GM19043 (cell line): ENCODE data around the gene BCAS3.
"Not testable (repeated sequence)": the region's sequence is repeated elsewhere in the genome, so short reads cannot be mapped to it uniquely, and the experiment has no call there.

Experiments
- ATAC-seq: cut with Tn5 transposase; IDR thresholded peaks from one replicate; pipeline ENCODE4 v1.9.1; 2021; ENCODE audit warnings: low read depth; ENCODE audit not compliant: unreplicated experiment

Gene BCAS3

GRCh38 chr17:61143026-61143425, 465.4 kb downstream of the BCAS3 start:
- no peak for ATAC-seq

GRCh38 chr17:61144137-61144536, 466.5 kb downstream of the BCAS3 start:
- ATAC-seq, result no peak

DNA sequence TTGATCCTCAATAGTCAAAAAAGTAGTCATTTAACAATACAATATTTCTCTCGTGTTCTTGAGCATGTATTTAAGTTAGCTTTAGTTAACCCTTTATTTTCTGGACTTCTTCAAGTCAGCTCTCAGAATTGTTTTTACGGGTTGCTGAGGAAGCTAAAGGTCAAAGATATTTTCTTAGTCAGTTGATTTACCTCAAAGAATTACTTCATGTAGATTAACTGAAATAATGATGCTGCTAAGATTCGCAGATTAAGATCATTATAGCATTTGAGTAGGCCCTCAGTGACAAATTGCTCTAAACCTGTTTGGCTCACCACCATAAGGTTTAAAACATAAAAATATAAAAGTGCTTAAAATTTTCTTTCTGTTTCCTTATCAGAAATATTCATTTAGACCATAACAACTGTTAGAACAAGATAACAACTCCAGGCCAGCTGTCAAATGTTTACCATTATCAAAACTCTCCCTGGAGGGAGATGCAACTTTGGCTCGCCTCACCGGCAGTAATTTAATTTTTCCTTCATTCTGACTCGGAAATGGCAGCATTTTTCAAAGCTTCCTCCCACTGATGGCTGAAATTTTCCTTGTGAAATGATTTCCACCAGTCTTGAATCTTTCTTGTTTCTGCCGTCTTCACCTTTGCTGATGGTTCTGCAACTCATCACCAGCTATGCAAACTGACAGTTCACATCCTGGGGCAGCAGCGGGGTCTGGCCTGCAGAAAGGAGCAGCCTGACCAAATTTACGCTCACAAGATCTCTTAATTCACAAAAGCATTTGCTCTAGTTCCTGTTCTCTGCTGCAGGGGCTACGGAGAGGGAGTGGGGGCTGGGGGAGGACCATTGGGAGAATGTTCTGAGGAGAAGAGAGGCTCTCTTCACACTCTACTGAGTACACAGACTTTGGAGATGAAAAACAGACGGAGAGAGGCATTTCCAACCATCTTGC, 467.2 kb downstream of the BCAS3 start:
- ATAC-seq, result no peak

DNA sequence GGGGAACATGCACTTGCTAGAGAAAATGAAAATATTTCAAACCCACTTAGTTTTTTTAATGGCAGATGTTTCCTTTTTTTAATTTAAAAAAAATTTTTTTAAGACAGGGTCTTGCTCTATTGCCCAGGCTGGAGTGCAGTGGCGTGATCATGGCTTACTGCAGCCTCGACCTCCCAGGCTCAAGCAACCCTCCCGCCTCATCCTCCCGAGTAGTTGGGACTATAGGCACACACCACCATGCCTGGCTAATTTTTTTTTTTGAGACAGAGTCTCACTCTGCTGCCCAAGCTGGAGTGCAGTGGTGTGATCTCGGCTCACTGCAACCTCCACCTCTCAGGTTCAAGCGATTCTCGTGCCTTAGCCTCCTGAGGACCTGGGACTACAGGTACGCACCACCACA, 469.2 kb downstream of the BCAS3 start:
- ATAC-seq, result not testable (repeated sequence)

DNA sequence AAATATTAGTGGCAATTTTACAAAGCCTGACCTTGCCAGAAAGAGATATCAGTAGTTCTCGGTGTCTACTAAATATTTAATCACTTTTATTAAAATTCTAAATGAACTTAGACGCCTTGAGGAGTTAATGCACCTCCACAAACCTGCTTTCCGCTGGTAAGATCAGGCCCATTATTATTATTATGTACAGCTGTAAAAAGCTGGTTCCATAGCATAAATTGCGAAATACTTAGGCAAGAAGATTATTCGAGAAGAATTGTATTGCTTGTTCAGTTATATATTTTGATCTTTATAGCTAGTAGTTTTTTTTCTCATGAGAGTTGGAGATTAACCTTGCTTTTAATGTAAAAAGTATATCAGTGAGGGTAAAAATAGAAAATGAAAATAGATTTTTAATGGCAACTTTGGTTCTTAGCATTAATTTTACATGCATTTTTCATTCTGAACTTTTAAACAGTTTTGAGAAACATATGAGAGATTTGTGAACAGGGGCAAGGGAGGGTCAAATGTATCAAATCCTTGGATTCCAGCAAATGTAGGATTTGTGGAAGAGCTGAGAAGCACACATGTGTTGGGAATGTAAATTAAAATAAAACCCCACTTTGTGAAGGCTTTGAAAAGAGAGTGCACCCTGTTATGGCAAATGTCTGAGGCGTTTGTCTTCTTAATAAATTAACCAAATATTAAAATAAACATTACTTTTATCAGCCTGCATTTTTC, 471.6 kb downstream of the BCAS3 start:
- no peak for ATAC-seq

DNA sequence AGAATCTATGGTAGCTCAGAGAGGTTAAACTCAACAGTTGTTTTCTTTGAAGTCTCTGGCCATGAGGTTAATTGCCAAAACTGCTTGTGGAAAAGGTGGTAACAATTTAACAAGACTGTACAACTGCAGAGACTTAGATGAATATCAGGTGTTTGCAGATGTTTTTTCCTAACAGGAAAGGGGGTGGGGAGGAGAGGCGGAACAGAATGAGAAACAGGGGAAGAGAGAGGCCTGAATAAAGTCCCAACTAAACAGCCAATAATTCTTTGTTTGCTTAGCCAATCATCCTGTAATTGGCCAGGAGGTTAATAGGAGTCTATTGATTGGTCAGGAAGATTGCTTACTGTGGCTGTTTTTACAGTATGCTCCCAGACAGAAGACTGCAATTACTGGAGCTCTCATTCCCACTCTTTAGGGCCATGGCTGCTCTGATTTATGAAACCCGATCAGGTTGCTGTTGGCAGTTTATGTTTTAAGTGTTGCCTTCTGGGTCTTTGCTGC, 472.3 kb downstream of the BCAS3 start:
- ATAC-seq, result no peak

DNA sequence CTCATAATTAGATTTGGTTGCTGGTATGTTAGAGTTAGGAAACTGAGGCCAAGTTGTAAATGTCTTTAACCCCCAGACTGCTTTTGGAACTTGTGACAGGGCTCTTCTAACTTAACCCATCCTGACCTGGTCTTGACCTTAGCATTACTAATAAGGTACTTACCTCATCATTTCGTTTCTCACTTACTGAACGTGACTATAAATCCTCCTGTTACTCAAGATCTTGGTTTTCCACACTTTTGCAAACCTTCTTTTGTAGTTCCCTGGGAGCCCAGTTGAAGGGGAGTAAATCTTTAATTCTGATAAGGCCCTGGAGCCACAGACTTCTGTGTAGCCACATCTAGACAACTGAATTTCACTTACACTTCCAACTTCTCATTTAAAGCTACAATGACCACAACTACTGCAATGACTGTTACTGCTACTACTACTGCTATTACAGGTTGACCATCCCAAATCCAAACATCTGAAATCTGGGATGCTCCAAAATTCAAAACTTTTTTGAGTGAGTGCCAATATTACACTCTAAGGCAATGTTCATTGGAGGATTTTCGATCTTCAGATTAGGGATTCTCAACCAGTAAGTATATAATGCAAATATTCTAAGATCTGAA, 473.1 kb downstream of the BCAS3 start:
- ATAC-seq, result no peak

- no peak for ATAC-seq
These were observed 475.2 kb downstream of the BCAS3 start for GRCh38 chr17:61152898-61153297.

DNA sequence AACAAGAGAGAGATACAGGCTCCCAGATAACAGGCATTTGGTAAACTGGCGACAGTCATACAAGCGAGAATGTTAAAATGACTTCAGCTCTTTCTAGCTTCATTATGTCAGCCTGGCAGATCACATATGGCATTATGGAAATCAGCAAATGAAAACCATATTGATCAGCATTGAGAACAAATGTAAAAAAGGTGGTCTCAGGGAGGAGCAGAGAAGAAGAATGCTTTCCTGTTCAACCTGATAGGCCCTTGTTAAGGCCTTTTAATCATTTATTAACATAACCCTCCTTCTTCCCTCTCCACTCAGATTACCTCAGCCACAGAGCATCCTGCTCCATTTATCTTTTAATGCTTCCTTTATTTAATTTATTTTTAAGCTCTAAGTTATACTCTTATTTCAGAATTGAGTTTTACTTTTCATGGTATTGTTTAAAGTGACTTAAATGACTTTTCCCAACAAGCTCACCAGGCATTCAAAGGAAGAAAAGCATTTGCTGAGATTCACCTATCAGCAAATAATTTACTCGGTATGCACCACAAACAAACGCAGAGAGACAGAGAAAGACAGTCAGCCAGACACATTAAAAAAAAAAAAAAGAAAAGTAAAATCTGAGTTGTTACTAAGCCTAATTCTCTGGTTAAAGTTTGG, 478.1 kb downstream of the BCAS3 start:
- ATAC-seq, result no peak

- no peak for ATAC-seq
These were observed 479.7 kb downstream of the BCAS3 start for GRCh38 chr17:61157246-61157886.

- ATAC-seq, result no peak
These were observed 480.7 kb downstream of the BCAS3 start for GRCh38 chr17:61158376-61158775.

DNA sequence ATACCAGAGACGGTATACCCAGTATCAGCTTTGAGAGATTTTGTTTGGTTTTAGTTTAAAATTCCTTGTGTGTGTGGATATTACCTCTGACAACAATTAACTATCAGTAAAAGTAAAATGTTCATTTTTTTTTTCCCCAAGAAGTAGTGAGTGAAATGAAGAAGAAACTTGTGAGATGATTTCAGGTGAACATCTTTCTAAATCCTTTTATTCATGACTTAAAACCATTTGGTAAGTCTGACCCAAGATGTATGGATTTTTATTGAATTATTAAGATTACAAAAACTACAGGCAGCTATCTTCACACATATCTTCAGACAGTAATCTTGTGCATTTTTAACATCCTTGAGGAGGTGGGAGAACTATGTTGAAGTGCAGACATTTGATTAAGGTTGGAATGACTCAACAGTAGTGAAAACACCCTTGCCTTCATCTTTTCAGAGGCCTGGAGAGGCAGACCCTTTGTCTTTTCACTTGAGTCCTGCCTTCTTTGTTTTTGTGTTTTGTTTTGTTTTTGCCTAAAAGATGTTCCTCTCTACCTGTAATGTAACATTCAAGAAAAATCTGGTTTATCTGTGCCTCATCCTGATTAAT, 481.7 kb downstream of the BCAS3 start:
- ATAC-seq, result no peak

GRCh38 chr17:61160204-61160603, 482.6 kb downstream of the BCAS3 start:
- ATAC-seq, result no peak

DNA sequence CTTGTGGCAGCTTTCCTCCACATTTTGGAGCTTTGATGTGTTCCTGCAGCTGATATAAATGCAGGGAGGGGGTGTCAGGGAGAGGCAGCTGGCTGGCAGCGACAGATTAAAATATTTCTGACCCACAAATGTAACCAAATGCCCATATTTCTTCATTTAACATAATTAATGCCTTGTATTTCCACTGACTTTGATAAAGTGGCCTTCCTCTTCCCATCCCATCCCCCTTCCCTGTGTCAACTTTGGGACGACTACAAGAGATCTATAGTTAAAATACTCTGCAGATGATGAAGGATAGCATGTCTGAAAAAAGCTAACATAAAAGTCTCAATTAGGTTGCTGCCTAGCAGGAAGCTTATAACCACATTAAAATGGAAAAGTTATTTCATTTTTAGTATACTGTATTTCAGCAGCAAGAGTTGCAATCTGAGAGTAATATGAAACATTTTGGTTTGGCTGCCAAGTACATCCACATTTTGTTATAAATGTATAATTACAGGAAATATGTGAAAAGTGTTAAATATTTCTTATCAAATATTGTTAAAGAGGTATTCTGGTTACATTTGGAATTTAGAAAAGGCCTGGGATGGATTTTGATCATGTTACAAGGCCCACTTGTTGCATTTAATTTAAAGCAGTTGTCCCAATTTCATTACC, 483.3 kb downstream of the BCAS3 start:
- no peak for ATAC-seq

DNA sequence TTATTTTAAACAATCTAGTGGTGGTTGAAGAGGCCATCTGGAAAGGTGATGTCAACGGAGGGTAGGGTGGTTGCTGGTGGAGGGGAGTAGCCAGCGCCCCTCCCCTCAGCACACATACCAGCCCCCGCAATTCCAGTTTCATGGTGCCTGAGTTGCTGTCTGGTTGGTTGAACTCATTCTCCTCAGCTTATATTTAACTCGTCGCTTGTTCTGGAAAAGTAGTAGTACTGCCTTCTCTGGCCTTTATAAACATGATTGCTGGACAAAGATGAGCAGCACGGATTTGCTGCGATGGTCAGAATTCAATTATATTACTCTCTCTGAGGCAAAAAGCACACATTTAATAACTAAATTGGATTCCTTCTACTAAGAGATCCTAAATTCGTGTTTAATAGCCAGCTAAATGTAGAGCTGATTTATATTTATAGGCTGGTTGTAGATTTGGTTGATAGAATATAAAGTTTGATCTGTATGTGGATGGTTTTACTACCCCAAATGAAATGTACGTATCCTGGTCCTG, 484.0 kb downstream of the BCAS3 start:
- ATAC-seq, result no peak

GRCh38 chr17:61164517-61164916, 486.9 kb downstream of the BCAS3 start:
- ATAC-seq, result no peak

- no peak for ATAC-seq
These were observed 489.4 kb downstream of the BCAS3 start for GRCh38 chr17:61167075-61167474.

DNA sequence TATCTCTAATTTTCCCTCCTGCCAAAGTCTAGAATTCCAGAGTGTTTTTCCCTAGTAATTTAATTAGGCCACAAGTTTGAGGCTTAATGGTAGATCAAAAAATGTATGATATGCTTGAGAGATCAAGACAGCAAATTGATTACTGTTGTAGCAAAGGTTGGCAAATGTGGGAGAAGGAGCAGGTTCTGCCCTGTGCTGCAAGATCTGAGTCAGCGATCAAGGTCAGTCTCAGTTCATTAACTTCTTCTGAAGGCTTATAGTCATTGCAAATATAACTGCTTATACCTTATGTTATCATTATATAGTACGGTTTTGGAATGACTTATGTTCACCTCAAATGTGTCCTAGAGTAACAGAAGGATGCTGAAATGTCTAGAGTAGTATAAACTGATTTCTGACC, 490.9 kb downstream of the BCAS3 start:
- no peak for ATAC-seq

- ATAC-seq, result no peak
These were observed 496.7 kb downstream of the BCAS3 start for GRCh38 chr17:61174310-61174709.
